Mucosa of rectum (tissue), 2 donors: ENCODE data around the gene GLG1.

Experiments used
- H3K27ac ChIP-seq, 2 donors: one replicate each; pipeline ENCODE4 v1.7.0; 2013; ENCODE audit warnings: inconsistent platforms in 2 of 2, low read depth in 2 of 2, low read length in 2 of 2
- H3K27me3 ChIP-seq, 2 donors: one replicate each; pipeline ENCODE4 v1.7.0; 2013; ENCODE audit warnings: low read length in 2 of 2; ENCODE audit not compliant: control insufficient read depth in 2 of 2, insufficient read depth in 2 of 2
- H3K36me3 ChIP-seq, 2 donors: one replicate each; pipeline ENCODE4 v1.7.0; 2013; ENCODE audit warnings: low read length in 2 of 2; ENCODE audit not compliant: control insufficient read depth in 2 of 2, insufficient read depth in 2 of 2
- H3K4me1 ChIP-seq, 2 donors: one replicate each; pipeline ENCODE4 v1.7.0; 2013; ENCODE audit warnings: low read length in 2 of 2, mild to moderate bottlenecking in 1 of 2; ENCODE audit not compliant: control insufficient read depth in 2 of 2, insufficient read depth in 2 of 2
- H3K4me3 ChIP-seq, 2 donors: one replicate each; pipeline ENCODE4 v1.7.0; 2013; ENCODE audit warnings: low read length in 2 of 2
- H3K9ac ChIP-seq, 2 donors: one replicate each; pipeline ENCODE4 v1.7.0; 2013; ENCODE audit warnings: low read length in 2 of 2, low read depth in 1 of 2, mild to moderate bottlenecking in 1 of 2
- H3K9me3 ChIP-seq, 2 donors: one replicate each; pipeline ENCODE4 v1.7.0; 2013; ENCODE audit warnings: low read length in 2 of 2; ENCODE audit not compliant: control insufficient read depth in 2 of 2
- donor health status: healthy.
- donor health status: Normal muscosa, but diverticular disease.

Gene GLG1

GRCh38 chr16:74575807-74576643 is 30.9 kb downstream of the GLG1 start:
- Histone ChIP-seq H3K27ac (no peak overlapping the region), H3K9ac (no peak overlapping the region)

GRCh38 chr16:74575175-74575806 is 31.6 kb downstream of the GLG1 start:
- no peak overlapping the region for H3K27ac ChIP-seq
- no peak overlapping the region for H3K9ac ChIP-seq
- no peak overlapping the region for H3K4me3 ChIP-seq
- no peaks in the 10 kb centered on the region for H3K9me3 ChIP-seq
- no peaks in the 10 kb centered on the region for H3K36me3 ChIP-seq
- peaks cover 5 to 7% of the 10 kb centered on the region in 2 donors for H3K4me1 ChIP-seq
- H3K27me3 ChIP-seq = no peaks in the 10 kb centered on the region

More at GRCh38 chr16:74575807-74576643, 30.9 kb downstream of the GLG1 start:
- H3K36me3 ChIP-seq = no peaks in the 10 kb centered on the region
- peaks cover 3 to 5% of the 10 kb centered on the region in 2 donors for H3K4me1 ChIP-seq
- no peak overlapping the region for H3K4me3 ChIP-seq
- H3K27me3 ChIP-seq = no peaks in the 10 kb centered on the region
- no peaks in the 10 kb centered on the region for H3K9me3 ChIP-seq

DNA sequence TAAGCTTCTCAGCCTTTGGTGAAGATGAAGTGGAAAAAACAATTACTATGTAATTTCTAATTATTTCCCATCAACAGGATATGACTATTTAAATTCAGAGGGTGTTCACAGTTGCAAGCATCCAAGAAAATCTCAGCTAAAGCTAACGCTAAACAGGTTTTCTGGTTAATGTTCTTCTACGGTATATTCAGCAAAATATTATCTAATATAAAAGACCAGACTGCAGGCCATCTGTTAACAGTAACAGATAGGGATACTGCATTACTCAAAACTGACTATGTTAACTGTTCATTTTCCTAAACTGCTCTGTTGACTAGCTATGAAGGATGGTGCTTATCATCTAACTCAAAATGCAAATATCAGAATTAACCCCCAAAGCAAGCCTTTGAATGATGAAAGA is 32.8 kb downstream of the GLG1 start:
- Histone ChIP-seq H3K4me3 (no peak overlapping the region), H3K36me3 (no peaks in the 10 kb centered on the region), H3K27me3 (no peaks in the 10 kb centered on the region), H3K9me3 (no peaks in the 10 kb centered on the region), H3K27ac (no peak overlapping the region), H3K9ac (no peak overlapping the region), H3K4me1 (peaks cover 5 to 12% of the 10 kb centered on the region in 2 donors)

DNA sequence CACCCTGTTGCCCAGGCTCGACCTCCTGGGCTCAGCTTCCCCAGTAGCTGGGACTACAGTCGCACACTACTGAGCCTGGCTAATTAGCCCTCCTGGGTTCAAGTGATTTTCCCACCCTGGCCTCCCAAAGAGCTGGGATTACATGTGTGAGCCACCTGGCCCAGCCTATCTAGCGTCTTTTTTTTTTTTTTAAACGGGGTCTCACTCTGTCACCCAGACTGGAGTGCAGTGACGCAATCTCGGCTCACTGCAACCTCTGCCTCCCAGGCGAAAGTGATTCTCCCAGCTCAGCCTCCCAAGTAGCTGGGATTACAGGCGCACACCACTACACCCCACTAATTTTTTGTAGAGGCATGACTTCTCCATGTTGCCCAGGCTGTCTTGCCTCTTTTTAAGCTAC is 33.3 kb downstream of the GLG1 start:
- Histone ChIP-seq H3K9ac (no peak overlapping the region), H3K9me3 (no peaks in the 10 kb centered on the region), H3K27me3 (no peaks in the 10 kb centered on the region), H3K27ac (no peak overlapping the region), H3K4me3 (no peak overlapping the region), H3K36me3 (no peaks in the 10 kb centered on the region), H3K4me1 (peaks cover 5 to 17% of the 10 kb centered on the region in 2 donors)

- no peaks in the 10 kb centered on the region for H3K9me3 ChIP-seq
- H3K27ac ChIP-seq = no peak overlapping the region
- no peak overlapping the region for H3K9ac ChIP-seq
- no peaks in the 10 kb centered on the region for H3K27me3 ChIP-seq
- no peak overlapping the region for H3K4me3 ChIP-seq
- H3K36me3 ChIP-seq = no peaks in the 10 kb centered on the region
- peaks cover 5 to 17% of the 10 kb centered on the region in 2 donors for H3K4me1 ChIP-seq
Measured at GRCh38 chr16:74570412-74571301, 36.3 kb downstream of the GLG1 start.

- peaks cover 5 to 17% of the 10 kb centered on the region in 2 donors for H3K4me1 ChIP-seq
- no peaks in the 10 kb centered on the region for H3K27me3 ChIP-seq
- no peak overlapping the region for H3K9ac ChIP-seq
- H3K9me3 ChIP-seq = no peaks in the 10 kb centered on the region
- H3K4me3 ChIP-seq = no peak overlapping the region
- no peak overlapping the region for H3K27ac ChIP-seq
- H3K36me3 ChIP-seq = no peaks in the 10 kb centered on the region
Measured at GRCh38 chr16:74568961-74569631, 37.8 kb downstream of the GLG1 start.

GRCh38 chr16:74567901-74568300 is 39.0 kb downstream of the GLG1 start:
- no peaks in the 10 kb centered on the region for H3K36me3 ChIP-seq
- H3K9ac ChIP-seq = no peak overlapping the region
- no peak overlapping the region for H3K27ac ChIP-seq
- peaks cover 5 to 17% of the 10 kb centered on the region in 2 donors for H3K4me1 ChIP-seq
- no peaks in the 10 kb centered on the region for H3K27me3 ChIP-seq
- H3K4me3 ChIP-seq = no peak overlapping the region
- H3K9me3 ChIP-seq = no peaks in the 10 kb centered on the region

- H3K9me3 ChIP-seq = no peaks in the 10 kb centered on the region
- H3K27me3 ChIP-seq = no peaks in the 10 kb centered on the region
- H3K36me3 ChIP-seq = no peaks in the 10 kb centered on the region
- no peak overlapping the region for H3K9ac ChIP-seq
- H3K4me1 ChIP-seq = peaks cover 0 to 10% of the 10 kb centered on the region in 2 donors
- no peak overlapping the region for H3K27ac ChIP-seq
- no peak overlapping the region for H3K4me3 ChIP-seq
Measured at GRCh38 chr16:74565378-74565777, 41.5 kb downstream of the GLG1 start.

DNA sequence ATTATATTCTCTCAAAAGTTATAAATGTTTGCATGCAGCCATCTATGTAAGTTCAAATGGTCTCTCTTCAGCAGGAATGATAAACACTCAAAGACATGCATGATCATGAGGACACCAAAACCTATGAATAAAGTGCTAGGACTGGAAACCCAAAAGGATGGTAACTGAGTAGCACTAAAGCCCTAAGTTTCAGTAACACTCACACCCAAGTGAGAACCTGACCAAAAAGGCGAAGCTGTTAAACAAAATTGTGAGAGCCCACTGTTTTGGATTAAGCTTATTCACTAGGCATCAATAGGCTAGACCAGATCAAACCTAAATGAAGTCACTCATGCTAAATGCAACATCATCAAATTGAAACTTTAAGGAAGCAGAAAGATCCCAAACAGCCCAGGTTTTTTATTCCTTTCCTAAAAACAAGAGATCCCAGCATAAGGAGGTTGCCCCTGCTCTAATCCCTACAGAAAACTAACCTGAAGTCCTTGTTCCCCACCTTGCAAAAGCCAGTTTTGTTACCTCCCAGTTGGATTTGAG is 42.4 kb downstream of the GLG1 start:
- no peaks in the 10 kb centered on the region for H3K36me3 ChIP-seq
- H3K27me3 ChIP-seq = no peaks in the 10 kb centered on the region
- H3K4me1 ChIP-seq = peaks cover 0 to 9% of the 10 kb centered on the region in 2 donors
- H3K27ac ChIP-seq = no peak overlapping the region
- H3K9ac ChIP-seq = no peak overlapping the region
- H3K9me3 ChIP-seq = no peaks in the 10 kb centered on the region
- no peak overlapping the region for H3K4me3 ChIP-seq
